HG02943 (cell line): ENCODE results near the gene FAM107B.

Experiments
- ATAC-seq: cut with Tn5 transposase; IDR thresholded peaks from one replicate; pipeline ENCODE4 v1.9.1; 2021; ENCODE audit warnings: mild to moderate bottlenecking, low read depth, moderate library complexity; ENCODE audit not compliant: unreplicated experiment

Gene FAM107B

DNA sequence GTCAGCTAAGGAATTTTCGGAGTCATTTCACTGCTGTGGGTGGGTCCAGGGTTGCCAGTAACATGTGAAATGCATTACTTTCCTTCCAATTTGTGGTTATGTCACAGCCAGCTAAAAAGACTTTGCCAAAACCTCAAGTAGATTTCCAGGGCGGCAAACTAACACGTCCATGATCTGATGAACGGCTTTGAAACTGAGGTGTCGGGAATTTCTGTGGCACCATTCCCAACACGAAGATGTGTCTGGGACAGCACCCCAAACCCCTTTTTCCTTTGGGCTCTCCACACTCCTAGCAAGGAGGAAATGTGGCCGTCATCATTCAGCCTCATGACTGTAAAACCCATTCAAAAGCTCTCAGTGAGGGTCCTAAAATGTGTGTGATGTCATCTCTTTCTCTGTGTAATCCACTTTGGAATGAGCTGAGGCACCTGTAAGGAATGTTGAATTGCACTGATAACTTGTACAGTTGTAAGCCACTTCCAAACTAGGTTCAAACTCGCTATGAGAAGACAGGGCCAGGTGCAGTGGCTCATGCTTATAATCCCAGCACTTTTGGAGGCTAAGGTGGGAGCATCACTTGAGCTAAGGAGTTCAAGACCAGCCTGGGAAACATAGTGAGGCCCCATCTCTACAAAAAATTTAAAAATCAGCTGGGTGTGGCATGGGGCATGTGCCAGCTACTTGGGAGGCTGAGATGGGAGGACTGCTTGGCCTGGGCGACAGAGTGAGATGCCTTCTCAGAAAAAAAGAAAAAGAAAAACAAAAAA lies 297.9 kb downstream of the FAM107B start:
- ATAC-seq, result no peak

DNA sequence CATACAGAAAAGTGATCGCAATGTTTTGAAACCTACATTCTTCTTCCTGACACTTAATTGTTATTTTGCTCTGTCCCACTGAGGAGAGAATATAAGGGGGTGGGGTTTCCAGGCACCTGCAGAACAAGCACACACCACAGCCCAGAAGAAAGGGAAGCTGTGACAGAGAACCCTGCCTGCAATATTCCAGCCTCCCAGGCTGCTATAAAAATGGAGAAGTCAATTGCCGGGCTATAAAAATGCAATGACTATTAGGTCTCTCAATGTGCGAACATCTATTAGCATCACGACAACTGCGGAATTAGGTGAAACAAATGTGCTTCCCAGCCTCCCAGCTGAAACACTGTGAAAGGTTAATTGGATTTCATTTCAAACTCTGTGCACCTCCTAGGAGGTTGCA lies 298.7 kb downstream of the FAM107B start:
- ATAC-seq, result no peak

- ATAC-seq, result no peak
These were observed 300.0 kb downstream of the FAM107B start for GRCh38 chr10:14474656-14475055.

- ATAC-seq, result no peak
These were observed 303.8 kb downstream of the FAM107B start for GRCh38 chr10:14470920-14471319.

- no peak for ATAC-seq
These were observed 306.0 kb downstream of the FAM107B start for GRCh38 chr10:14468726-14469125.
